ENCODE data around the gene ADAM22.

The ADAM22 gene

GRCh38 chr7:87948371-87948770 lies 14.3 kb downstream of the ADAM22 start:
- in situ Hi-C loops (cut with MboI; ENCODE audit: low sequenced_read_pairs), result no loop called here

GRCh38 chr7:87959336-87959735 lies 25.3 kb downstream of the ADAM22 start:
- in situ Hi-C loops (cut with MboI; ENCODE audit: low sequenced_read_pairs), result no loop called here

GRCh38 chr7:87960239-87960638 lies 26.2 kb downstream of the ADAM22 start:
- in situ Hi-C loops (cut with MboI; ENCODE audit: low sequenced_read_pairs), result no loop called here

GRCh38 chr7:87961754-87962153 lies 27.7 kb downstream of the ADAM22 start:
- in situ Hi-C loops (cut with MboI; ENCODE audit: low sequenced_read_pairs), result no loop called here

- in situ Hi-C loops (cut with MboI; ENCODE audit: low sequenced_read_pairs), result no loop called here
These were observed 32.2 kb downstream of the ADAM22 start for GRCh38 chr7:87966271-87966670.

- in situ Hi-C loops (cut with MboI; ENCODE audit: low sequenced_read_pairs), result no loop called here
These were observed 34.0 kb downstream of the ADAM22 start for GRCh38 chr7:87968021-87968420.

GRCh38 chr7:87982116-87982515 lies 48.1 kb downstream of the ADAM22 start:
- in situ Hi-C loops (cut with MboI; ENCODE audit: low sequenced_read_pairs), result no loop called here

- in situ Hi-C loops (cut with MboI; ENCODE audit: low sequenced_read_pairs), result no loop called here
These were observed 50.0 kb downstream of the ADAM22 start for GRCh38 chr7:87984088-87984487.

- in situ Hi-C loops (cut with MboI; ENCODE audit: low sequenced_read_pairs), result no loop called here
These were observed 59.2 kb downstream of the ADAM22 start for GRCh38 chr7:87993269-87993668.

- in situ Hi-C loops (cut with MboI; ENCODE audit: low sequenced_read_pairs), result no loop called here
These were observed 65.2 kb downstream of the ADAM22 start for GRCh38 chr7:87999261-87999660.

GRCh38 chr7:88001744-88002530 lies 67.9 kb downstream of the ADAM22 start:
- in situ Hi-C loops (cut with MboI; ENCODE audit: low sequenced_read_pairs), result no loop called here

- in situ Hi-C loops (cut with MboI; ENCODE audit: low sequenced_read_pairs), result no loop called here
These were observed 68.6 kb downstream of the ADAM22 start for GRCh38 chr7:88002617-88003016.

GRCh38 chr7:88003581-88003980 lies 69.5 kb downstream of the ADAM22 start:
- in situ Hi-C loops (cut with MboI; ENCODE audit: low sequenced_read_pairs), result no loop called here

- in situ Hi-C loops (cut with MboI; ENCODE audit: low sequenced_read_pairs), result no loop called here
These were observed 71.1 kb downstream of the ADAM22 start for GRCh38 chr7:88005191-88005590.

GRCh38 chr7:88009651-88010050 lies 75.6 kb downstream of the ADAM22 start:
- in situ Hi-C loops (cut with MboI; ENCODE audit: low sequenced_read_pairs), result no loop called here

GRCh38 chr7:88012086-88012485 lies 78.0 kb downstream of the ADAM22 start:
- in situ Hi-C loops (cut with MboI; ENCODE audit: low sequenced_read_pairs), result no loop called here

- in situ Hi-C loops (cut with MboI; ENCODE audit: low sequenced_read_pairs), result no loop called here
These were observed 79.9 kb downstream of the ADAM22 start for GRCh38 chr7:88013981-88014380.

- in situ Hi-C loops (cut with MboI; ENCODE audit: low sequenced_read_pairs), result no loop called here
These were observed 80.5 kb downstream of the ADAM22 start for GRCh38 chr7:88014581-88014980.

GRCh38 chr7:88015309-88015708 lies 81.3 kb downstream of the ADAM22 start:
- in situ Hi-C loops (cut with MboI; ENCODE audit: low sequenced_read_pairs), result no loop called here

- in situ Hi-C loops (cut with MboI; ENCODE audit: low sequenced_read_pairs), result no loop called here
These were observed 84.5 kb downstream of the ADAM22 start for GRCh38 chr7:88018501-88018900.

- in situ Hi-C loops (cut with MboI; ENCODE audit: low sequenced_read_pairs), result no loop called here
These were observed 87.1 kb downstream of the ADAM22 start for GRCh38 chr7:88020953-88021665.

- in situ Hi-C loops (cut with MboI; ENCODE audit: low sequenced_read_pairs), result no loop called here
These were observed 93.7 kb downstream of the ADAM22 start for GRCh38 chr7:88027724-88028123.

Measured in hTERT RPE-1 (cell line).